Activated T-cell treated with anti-CD3 and anti-CD28 coated beads for 4 hours (primary cell): Measurements from ENCODE around the gene TMEM243.

Experiments
- DNase-seq: peaks from one replicate; pipeline ENCODE4 v3.0.0-alpha.2; 2020

The TMEM243 gene

DNA sequence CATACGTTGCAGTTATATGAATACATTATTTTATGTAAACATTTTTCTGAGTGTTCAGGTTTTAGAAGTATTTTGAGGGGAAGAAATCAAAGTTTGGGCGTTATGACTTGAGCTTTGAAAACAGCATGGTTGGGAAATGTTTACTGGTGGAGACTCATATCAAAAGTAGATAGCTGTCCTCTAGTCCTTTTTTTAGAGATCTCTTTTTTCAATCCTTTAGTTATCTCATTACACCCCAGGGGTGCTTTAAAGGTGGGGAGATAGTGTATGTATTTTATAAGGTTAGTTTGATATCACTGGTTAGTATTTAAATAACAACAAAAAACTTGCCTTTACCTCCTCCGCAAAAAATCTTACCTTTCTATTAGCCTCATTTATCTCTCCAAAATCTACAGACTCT, 65.0 kb downstream of the TMEM243 start:
- DNase-seq, result no peak

DNA sequence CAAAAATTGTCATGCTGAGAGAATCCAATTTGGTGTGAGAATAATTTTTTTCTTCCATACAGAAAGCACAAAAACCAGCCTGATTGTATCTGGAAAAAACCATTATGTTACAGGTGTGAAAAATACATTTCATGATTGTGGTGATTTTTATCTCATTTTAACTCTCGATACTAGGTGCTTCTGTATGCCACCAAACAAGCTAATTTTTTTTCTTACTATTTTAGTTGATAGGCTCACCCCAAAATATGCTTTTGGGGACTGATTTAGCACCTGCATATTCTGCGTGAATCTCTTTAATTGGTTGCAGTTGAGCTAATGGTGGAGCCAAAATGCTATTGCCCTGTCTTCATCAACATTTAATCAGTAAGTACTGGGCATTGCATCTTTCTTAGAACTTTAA, 65.4 kb downstream of the TMEM243 start:
- DNase-seq, result no peak

DNA sequence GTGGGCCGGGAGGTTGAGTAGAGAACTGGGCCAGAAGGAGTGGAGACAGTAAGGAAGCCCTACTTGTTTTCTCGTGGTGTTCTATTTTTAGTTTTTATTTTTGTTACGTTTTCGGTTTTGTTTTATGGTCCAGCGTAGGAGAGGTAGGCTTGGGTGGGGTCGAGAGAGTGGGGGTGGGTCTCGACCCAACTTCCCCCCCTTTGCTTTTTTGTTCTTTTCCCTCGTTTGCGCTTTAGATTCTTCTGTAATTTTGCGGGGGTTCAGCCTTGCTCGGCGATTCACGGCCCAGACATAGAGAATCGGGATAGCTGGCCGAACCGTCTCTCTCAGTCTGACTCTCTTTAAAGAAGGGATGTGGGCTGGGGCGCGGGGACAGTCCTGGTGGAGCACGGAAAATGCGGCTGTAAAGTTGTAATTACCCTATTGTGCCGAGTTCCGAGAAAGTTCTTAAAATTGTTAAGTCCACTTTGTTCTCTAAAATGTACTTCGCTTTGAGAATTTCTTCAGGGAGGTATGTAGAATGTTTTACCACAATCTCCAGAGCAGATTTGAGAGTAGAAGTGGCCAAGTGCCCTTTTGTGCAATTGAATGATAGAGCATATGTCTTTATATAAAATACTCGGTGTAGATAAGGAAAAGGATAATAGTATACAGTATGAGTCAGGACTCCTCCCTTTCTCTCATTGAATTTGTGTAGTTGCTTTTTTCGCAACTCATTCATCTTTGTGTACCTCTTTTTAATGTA, 66.5 kb downstream of the TMEM243 start:
- DNase-seq, result peak; percentile 14

DNA sequence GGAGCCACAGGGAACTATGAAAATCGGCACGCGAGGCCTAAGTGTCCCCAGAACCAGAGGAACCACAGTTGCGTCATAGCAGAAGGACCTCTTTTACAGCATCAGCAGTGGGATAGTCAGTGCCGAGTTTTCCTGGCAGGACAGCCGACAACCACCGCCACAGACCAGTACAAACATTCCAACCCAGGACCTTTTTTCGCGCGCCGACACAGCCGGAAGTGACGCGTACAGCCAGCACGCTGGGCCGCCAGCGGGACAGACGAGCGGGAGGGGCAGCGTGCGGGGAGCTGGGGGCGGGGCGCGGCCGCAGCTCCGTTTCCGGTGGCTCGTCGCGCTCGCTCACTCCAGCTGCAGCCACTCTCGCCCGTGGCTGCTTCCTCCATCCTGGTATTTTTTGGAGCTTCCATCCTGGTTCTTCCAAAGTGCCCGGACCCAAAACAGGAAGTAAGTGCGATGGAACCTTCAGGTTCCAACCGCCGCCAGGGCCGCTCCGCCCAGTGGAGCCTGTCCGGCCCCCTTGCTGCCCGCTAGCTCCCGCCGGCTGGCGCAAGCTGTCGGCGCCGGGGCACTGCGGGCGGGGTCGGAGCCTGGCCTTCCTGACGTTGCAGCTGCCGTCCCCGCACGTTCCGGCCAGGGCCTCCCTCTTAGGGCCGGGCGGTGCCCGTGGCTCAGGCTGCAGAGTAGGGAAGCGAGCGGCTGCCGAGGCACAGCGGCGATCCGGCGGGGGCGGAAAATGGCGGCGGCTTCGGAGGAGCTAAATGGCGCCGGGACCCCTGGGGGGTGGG, 67.2 kb downstream of the TMEM243 start, which contains the start of gene DMTF1:
Gene DMTF1, plus strand, starts transcription at position 342 of the 785 bp plus-strand sequence. CDS start 12,489 bp downstream, outside the sequence.
- DNase-seq, result peak; percentile 79

DNA sequence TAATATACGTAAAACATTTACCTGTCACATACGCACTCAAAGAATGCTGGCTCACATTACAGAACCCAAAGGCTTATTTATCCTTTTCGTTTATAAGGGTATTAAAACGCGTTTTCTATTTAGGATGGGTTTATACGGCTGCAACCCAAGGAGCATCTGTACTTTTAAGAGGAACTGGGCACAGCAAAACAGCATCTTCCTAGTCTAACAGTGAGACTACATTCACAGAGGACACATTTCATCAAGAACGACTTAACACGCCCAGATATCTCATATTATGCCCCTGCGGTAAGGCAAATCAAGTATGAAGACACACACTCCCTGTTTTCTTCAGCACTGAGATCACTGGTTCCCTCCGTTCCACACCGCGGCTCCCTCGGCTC, 67.8 kb downstream of the TMEM243 start:
- DNase-seq, result no peak

DNA sequence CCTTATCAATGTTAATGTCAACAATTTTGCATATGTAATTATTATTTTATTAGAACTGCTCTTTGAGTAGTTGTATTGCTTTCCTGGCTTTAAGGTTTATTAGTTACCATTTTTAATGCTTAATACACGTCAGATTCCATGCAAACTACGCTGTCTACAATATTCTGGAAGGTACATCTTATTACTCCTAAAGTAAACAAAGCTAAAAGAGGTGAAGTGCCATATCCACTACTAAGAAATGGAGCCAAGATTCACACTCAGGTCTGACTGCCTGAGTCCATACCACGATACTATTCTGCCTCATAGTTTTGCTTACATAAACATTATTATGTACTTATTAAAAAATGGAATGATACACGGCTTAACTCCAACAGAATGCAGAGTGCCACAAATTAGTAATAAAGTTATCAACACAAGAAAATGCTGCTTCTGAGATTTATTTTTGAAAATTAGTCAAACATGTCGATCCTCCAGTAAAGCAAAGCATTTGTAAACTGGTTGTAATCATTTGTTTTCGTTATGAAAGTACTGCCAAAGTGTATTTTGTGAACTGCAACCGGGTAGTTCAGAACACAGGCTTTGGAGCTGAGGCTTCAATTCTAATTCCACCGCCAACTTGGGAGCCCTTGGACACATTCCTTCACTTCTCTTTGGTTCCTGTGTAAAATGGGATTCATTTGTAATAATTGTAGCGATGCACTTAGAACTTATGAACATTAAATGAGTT, 68.4 kb downstream of the TMEM243 start:
- no peak for DNase-seq

DNA sequence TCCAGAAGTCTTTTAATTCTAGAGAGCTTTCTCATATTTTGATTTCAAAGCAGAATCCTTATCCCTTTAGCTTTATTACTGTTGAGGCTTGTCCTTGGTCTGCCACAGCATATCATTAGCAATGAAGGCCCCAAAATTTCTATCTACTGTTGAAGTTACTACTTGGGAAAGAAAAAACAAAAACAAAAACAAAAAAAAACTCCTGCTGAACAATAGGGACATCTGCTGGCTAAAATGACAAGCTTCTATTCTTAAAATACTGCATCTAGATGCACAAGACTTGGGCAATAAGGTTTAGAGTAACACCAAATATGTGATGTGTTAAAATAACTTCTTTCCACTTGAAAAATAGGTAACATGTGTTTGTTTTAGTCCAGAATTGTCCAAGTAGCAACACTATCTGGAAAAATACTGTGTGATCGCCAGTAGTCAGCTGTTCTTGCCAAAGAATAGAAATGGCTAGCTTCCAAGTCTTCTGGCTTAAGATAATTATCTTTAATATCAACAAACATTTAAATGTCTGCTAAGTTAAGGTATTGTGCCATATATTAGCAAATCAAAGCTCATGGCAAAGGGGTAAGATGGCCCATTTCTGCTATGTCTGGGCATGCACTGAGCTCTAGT, 71.1 kb downstream of the TMEM243 start:
- no peak for DNase-seq

DNA sequence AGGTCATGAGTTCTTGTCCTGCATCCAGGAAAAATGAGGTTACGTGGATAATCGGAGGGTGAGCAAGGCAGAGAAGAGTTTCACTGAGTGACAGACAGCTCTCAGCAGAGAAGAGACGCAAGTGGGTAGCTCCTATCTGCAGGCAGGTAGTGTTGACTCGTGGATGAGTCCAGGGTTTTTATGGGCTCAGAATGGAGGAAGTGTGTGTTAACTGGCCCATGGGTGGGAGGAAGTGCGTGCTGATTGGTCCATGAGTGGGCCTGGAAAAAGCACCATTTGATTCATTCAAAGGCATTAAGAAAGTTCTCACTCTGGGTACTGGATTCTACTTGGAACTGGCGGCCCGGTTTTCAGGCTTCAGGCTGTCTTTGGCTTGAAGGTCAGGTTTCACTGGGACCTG, 72.0 kb downstream of the TMEM243 start:
- DNase-seq, result no peak

DNA sequence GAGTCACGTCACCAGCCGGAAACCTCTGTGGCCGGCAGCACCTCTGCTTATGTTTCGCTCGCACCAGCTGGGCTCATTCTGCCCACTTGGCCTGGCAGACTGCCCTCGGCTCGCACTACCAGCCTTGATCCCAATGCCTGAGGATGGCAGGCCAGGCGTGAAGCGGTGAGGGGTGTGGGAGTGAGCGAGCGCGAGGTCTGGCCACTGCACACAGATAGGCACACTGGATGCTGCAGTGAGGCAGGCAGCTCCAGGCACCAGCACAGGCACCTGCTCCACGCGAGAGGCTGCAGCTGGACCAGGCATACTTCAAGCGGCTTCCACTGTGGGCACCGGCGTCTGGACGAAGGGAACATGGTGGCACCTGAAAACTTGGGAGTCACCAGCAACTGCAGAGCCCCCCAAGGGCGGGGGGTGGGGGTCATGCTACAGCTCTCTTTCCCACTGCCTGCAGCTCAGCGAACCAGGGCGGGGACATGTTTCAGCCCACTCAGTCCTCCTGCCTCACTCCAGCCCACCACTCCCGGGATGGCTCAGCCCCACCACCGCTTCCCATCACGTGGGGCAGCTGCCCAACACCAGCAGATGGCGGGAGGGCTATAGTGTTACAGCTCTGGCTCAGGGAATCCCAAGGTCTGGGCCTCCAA, 72.7 kb downstream of the TMEM243 start:
- DNase-seq, result no peak
